HepG2 (cell line): Measurements from ENCODE around the gene DRAP1. TPM values are rescaled to one million over a fixed set of nuclear protein-coding genes. Genes with fewer than 3 reads are reported as not detected.

ENCODE experiments used
- HOXA3 ChIP-seq: sonication (generic); formaldehyde crosslinking; IDR thresholded peaks from 2 replicates; pipeline ENCODE4 v1.5.0; 2020; ENCODE audit warnings: missing genetic modification reagents
- IKZF4 ChIP-seq: sonication (generic); formaldehyde crosslinking; IDR thresholded peaks from 2 replicates; pipeline ENCODE4 v1.5.1; 2020; ENCODE audit warnings: borderline replicate concordance, mild to moderate bottlenecking, low read depth, missing genetic modification reagents; ENCODE audit errors: not compliant biosample characterization
- MAFG ChIP-seq: sonication (generic); formaldehyde crosslinking; IDR thresholded peaks from 2 replicates; pipeline ENCODE4 v1.5.1; 2020; ENCODE audit warnings: mild to moderate bottlenecking, missing genetic modification reagents
- MATR3 ChIP-seq: sonication (generic); formaldehyde crosslinking; IDR thresholded peaks from 2 replicates; pipeline ENCODE4 v1.4.0; 2020; ENCODE audit warnings: missing genetic modification reagents
- MIXL1 ChIP-seq: IDR thresholded peaks from 2 replicates; pipeline ENCODE4 v1.6.1; 2016
- NFKB2 ChIP-seq: sonication (generic); formaldehyde crosslinking; IDR thresholded peaks from 2 replicates; pipeline ENCODE4 v1.4.0; 2020; ENCODE audit warnings: missing genetic modification reagents, borderline replicate concordance
- PITX1 ChIP-seq: sonication (generic); formaldehyde crosslinking; IDR thresholded peaks from 2 replicates; pipeline ENCODE4 v1.5.1; 2020; ENCODE audit warnings: mild to moderate bottlenecking, missing genetic modification reagents
- POGZ ChIP-seq: sonication (generic); formaldehyde crosslinking; IDR thresholded peaks from 2 replicates; pipeline ENCODE4 v1.4.0; 2020; ENCODE audit warnings: mild to moderate bottlenecking, missing genetic modification reagents
- RCOR2 ChIP-seq: IDR thresholded peaks from 2 replicates; pipeline ENCODE4 v1.6.1; 2016; ENCODE audit warnings: missing biosample characterization, missing genetic modification reagents
- RFXAP ChIP-seq: sonication (generic); formaldehyde crosslinking; IDR thresholded peaks from 2 replicates; pipeline ENCODE4 v1.4.0; 2020; ENCODE audit warnings: missing genetic modification reagents, borderline replicate concordance
- SALL2 ChIP-seq: sonication (generic); formaldehyde crosslinking; IDR thresholded peaks from 2 replicates; pipeline ENCODE4 v1.8.1; 2023; ENCODE audit warnings: mild to moderate bottlenecking, missing genetic modification reagents, inconsistent platforms
- SNAI1 ChIP-seq: sonication (generic); formaldehyde crosslinking; IDR thresholded peaks from 2 replicates; pipeline ENCODE4 v1.5.0; 2020; ENCODE audit warnings: mild to moderate bottlenecking, missing genetic modification reagents, borderline replicate concordance
- TRIM24 ChIP-seq: sonication (generic); formaldehyde crosslinking; IDR thresholded peaks from 2 replicates; pipeline ENCODE4 v1.8.0; 2022; ENCODE audit warnings: mild to moderate bottlenecking, missing genetic modification reagents
- ZNF10 ChIP-seq: sonication (generic); formaldehyde crosslinking; IDR thresholded peaks from 2 replicates; pipeline ENCODE4 v1.4.0; 2020; ENCODE audit warnings: mild to moderate bottlenecking, low read depth, missing genetic modification reagents, borderline replicate concordance
- ZNF335 ChIP-seq: sonication (generic); formaldehyde crosslinking; IDR thresholded peaks from 2 replicates; pipeline ENCODE4 v1.4.0; 2020; ENCODE audit warnings: missing genetic modification reagents
- ZNF431 ChIP-seq: sonication (generic); formaldehyde crosslinking; IDR thresholded peaks from 2 replicates; pipeline ENCODE4 v1.9.0; 2022; ENCODE audit warnings: missing genetic modification reagents, low read depth, mild to moderate bottlenecking, borderline replicate concordance
- ZNF501 ChIP-seq: sonication (generic); formaldehyde crosslinking; IDR thresholded peaks from 2 replicates; pipeline ENCODE4 v1.5.1; 2020; ENCODE audit warnings: mild to moderate bottlenecking, moderate library complexity, missing genetic modification reagents
- ZNF550 ChIP-seq: sonication (generic); formaldehyde crosslinking; IDR thresholded peaks from 2 replicates; pipeline ENCODE4 v1.4.0; 2020; ENCODE audit warnings: mild to moderate bottlenecking, missing genetic modification reagents, borderline replicate concordance
- ZNF557 ChIP-seq: sonication (generic); formaldehyde crosslinking; IDR thresholded peaks from 2 replicates; pipeline ENCODE4 v1.4.0; 2020; ENCODE audit warnings: missing genetic modification reagents
- ZNF629 ChIP-seq: sonication (generic); formaldehyde crosslinking; conservative IDR thresholded peaks from 2 replicates; pipeline ENCODE4 v1.5.0; 2020; ENCODE audit warnings: missing genetic modification reagents
- polyA plus RNA-seq, 8 experiments: library from polyadenylated mRNA; depleted of rRNA in 3 of 8; stranded (reverse) in 7 of 8; unstranded in 1 of 8; fragments of >200 nt; fragmentation: Illumina TruSeq in 4 of 8; extraction: Trizol in 4 of 8; gene quantifications; 2 replicates each; pipeline versions ENCODE4 v1.2.1 to v1.2.3, GENCODE V29; 2011 to 2016; ENCODE audit warnings: low read depth in 4 of 8, missing spikeins in 1 of 8, mixed read lengths in 1 of 8; ENCODE audit not compliant: insufficient read depth in 1 of 8
- total RNA-seq, 5 experiments: library from RNA; depleted of rRNA; stranded (reverse); fragments of >200 nt; fragmentation: Illumina TruSeq; extraction: Trizol; gene quantifications; 2 replicates each; pipeline ENCODE4 v1.2.3, GENCODE V29; 2016; ENCODE audit warnings: low read depth in 1 of 5
- TF ChIP-seq, protein P1 (sequence below): sonication (generic); formaldehyde crosslinking; IDR thresholded peaks from 2 replicates; pipeline ENCODE4 v1.5.1; 2020; ENCODE audit warnings: mild to moderate bottlenecking, missing genetic modification reagents, borderline replicate concordance
- TF ChIP-seq, protein P2 (sequence below): sonication (generic); formaldehyde crosslinking; IDR thresholded peaks from 2 replicates; pipeline ENCODE4 v1.8.1; 2023; ENCODE audit warnings: mild to moderate bottlenecking, missing genetic modification reagents
- TF ChIP-seq, protein P3 (sequence below): sonication (generic); formaldehyde crosslinking; IDR thresholded peaks from 2 replicates; pipeline ENCODE4 v1.4.0; 2020; ENCODE audit warnings: missing genetic modification reagents
- TF ChIP-seq, protein P4 (sequence below): sonication (generic); formaldehyde crosslinking; IDR thresholded peaks from 2 replicates; pipeline ENCODE4 v1.8.1; 2023; ENCODE audit warnings: missing genetic modification reagents, mild to moderate bottlenecking, borderline replicate concordance
- TF ChIP-seq, protein P5 (sequence below): sonication (generic); formaldehyde crosslinking; conservative IDR thresholded peaks from 2 replicates; pipeline ENCODE4 v1.8.0; 2022; ENCODE audit warnings: missing genetic modification reagents

DRAP1 gene
- total and polyA plus RNA-seq, 2 of the 13 experiments (the other 11 are each of a cell fraction or from before 2014, with no cell fraction given) = 46.8 to 52.3 TPM

DNA sequence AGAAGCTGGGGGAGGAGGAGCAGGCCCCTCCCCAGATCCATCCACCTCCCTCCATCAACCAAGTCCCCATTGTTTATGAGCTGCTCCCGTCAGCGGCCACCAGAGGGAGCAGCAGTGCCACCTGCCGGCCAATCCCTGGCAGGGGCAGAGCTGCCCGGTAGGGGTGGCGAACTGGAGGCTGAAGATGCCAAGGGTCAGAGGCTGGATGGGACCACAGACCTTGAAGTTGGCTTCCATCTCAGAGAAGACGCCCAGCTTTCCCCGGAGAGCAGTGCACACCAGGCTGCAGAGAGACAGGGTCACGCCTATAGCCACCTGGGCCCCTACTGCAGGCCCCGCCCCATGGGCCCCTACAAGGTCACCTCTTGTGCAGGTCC, 34.5 kb upstream of the DRAP1 start (continued):
- TF ChIP-seq, protein P1, sequence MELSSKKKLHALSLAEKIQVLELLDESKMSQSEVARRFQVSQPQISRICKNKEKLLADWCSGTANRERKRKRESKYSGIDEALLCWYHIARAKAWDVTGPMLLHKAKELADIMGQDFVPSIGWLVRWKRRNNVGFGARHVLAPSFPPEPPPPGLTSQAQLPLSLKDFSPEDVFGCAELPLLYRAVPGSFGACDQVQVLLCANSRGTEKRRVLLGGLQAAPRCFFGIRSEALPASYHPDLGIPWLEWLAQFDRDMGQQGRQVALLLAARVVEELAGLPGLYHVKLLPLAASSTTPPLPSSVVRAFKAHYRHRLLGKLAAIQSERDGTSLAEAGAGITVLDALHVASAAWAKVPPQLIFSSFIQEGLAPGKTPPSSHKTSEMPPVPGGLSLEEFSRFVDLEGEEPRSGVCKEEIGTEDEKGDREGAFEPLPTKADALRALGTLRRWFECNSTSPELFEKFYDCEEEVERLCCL (CRISPR knock-in tag) = no peak
- TF ChIP-seq HOXA3 (CRISPR knock-in tag) (peak; percentile 57; the same call in 1 of the 2 replicates), MAFG (CRISPR knock-in tag) (no peak), SALL2 (CRISPR knock-in tag) (peak; percentile 56; the same call in 1 of the 2 replicates), ZNF557 (no peak), MIXL1 (peak; percentile 66; the same call in 1 of the 2 replicates), SNAI1 (CRISPR knock-in tag) (no peak), ZNF550 (CRISPR knock-in tag) (no peak), IKZF4 (no peak), ZNF431 (CRISPR knock-in tag) (no peak), ZNF10 (CRISPR knock-in tag) (no peak), TRIM24 (CRISPR knock-in tag) (no peak), ZNF335 (no peak), ZNF629 (CRISPR knock-in tag) (no peak), RCOR2 (CRISPR knock-in tag) (no peak), PITX1 (CRISPR knock-in tag) (peak; percentile 20; the same call in 1 of the 2 replicates), RFXAP (CRISPR knock-in tag) (peak; percentile 41; the same call in 1 of the 2 replicates), NFKB2 (CRISPR knock-in tag) (peak; percentile 75; the same call in 1 of the 2 replicates), ZNF501 (CRISPR knock-in tag) (peak; percentile 68; the same call in 1 of the 2 replicates), MATR3 (CRISPR knock-in tag) (no peak), POGZ (CRISPR knock-in tag) (no peak)
- TF ChIP-seq, protein P2, sequence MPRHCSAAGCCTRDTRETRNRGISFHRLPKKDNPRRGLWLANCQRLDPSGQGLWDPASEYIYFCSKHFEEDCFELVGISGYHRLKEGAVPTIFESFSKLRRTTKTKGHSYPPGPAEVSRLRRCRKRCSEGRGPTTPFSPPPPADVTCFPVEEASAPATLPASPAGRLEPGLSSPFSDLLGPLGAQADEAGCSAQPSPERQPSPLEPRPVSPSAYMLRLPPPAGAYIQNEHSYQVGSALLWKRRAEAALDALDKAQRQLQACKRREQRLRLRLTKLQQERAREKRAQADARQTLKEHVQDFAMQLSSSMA (CRISPR knock-in tag) = no peak
- TF ChIP-seq, protein P3, sequence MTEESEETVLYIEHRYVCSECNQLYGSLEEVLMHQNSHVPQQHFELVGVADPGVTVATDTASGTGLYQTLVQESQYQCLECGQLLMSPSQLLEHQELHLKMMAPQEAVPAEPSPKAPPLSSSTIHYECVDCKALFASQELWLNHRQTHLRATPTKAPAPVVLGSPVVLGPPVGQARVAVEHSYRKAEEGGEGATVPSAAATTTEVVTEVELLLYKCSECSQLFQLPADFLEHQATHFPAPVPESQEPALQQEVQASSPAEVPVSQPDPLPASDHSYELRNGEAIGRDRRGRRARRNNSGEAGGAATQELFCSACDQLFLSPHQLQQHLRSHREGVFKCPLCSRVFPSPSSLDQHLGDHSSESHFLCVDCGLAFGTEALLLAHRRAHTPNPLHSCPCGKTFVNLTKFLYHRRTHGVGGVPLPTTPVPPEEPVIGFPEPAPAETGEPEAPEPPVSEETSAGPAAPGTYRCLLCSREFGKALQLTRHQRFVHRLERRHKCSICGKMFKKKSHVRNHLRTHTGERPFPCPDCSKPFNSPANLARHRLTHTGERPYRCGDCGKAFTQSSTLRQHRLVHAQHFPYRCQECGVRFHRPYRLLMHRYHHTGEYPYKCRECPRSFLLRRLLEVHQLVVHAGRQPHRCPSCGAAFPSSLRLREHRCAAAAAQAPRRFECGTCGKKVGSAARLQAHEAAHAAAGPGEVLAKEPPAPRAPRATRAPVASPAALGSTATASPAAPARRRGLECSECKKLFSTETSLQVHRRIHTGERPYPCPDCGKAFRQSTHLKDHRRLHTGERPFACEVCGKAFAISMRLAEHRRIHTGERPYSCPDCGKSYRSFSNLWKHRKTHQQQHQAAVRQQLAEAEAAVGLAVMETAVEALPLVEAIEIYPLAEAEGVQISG (CRISPR knock-in tag) = peak; percentile 73
- TF ChIP-seq, protein P4, sequence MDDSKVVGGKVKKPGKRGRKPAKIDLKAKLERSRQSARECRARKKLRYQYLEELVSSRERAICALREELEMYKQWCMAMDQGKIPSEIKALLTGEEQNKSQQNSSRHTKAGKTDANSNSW = no peak
- TF ChIP-seq, protein P5, sequence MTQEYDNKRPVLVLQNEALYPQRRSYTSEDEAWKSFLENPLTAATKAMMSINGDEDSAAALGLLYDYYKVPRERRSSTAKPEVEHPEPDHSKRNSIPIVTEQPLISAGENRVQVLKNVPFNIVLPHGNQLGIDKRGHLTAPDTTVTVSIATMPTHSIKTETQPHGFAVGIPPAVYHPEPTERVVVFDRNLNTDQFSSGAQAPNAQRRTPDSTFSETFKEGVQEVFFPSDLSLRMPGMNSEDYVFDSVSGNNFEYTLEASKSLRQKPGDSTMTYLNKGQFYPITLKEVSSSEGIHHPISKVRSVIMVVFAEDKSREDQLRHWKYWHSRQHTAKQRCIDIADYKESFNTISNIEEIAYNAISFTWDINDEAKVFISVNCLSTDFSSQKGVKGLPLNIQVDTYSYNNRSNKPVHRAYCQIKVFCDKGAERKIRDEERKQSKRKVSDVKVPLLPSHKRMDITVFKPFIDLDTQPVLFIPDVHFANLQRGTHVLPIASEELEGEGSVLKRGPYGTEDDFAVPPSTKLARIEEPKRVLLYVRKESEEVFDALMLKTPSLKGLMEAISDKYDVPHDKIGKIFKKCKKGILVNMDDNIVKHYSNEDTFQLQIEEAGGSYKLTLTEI = no peak
